Measurements from ENCODE around the gene ALG12.

ALG12 gene

GRCh38 chr22:49913026-49913425, 5.2 kb downstream of the ALG12 start:
- no peak for DNase-seq (ENCODE audit: low read depth in 3 of 3)

- no peak for DNase-seq (ENCODE audit: low read depth in 3 of 3)
Measured at GRCh38 chr22:49911881-49912625, 6.2 kb downstream of the ALG12 start.

GRCh38 chr22:49910229-49911155, 7.7 kb downstream of the ALG12 start:
- no peak for DNase-seq (ENCODE audit: low read depth in 3 of 3)

GRCh38 chr22:49909476-49910205, 8.6 kb downstream of the ALG12 start:
- DNase-seq (ENCODE audit: low read depth in 3 of 3): no peak

GRCh38 chr22:49907807-49908206, 10.4 kb downstream of the ALG12 start:
- DNase-seq (ENCODE audit: low read depth in 3 of 3): no peak

GRCh38 chr22:49906799-49907290, 11.4 kb downstream of the ALG12 start:
- no peak for DNase-seq (ENCODE audit: low read depth in 3 of 3)

- DNase-seq (ENCODE audit: low read depth in 3 of 3): no peak
Measured at GRCh38 chr22:49906071-49906798, 12.0 kb downstream of the ALG12 start.

- no peak for DNase-seq (ENCODE audit: low read depth in 3 of 3)
Measured at GRCh38 chr22:49905465-49905864, 12.8 kb downstream of the ALG12 start.

GRCh38 chr22:49904040-49904369, 14.2 kb downstream of the ALG12 start:
- no peak for DNase-seq (ENCODE audit: low read depth in 3 of 3)

- DNase-seq (ENCODE audit: low read depth in 3 of 3): no peak
Measured at GRCh38 chr22:49903322-49904039, 14.8 kb downstream of the ALG12 start.

- DNase-seq (ENCODE audit: low read depth in 3 of 3): no peak
Measured at GRCh38 chr22:49901457-49901856, 16.8 kb downstream of the ALG12 start.

- DNase-seq (ENCODE audit: low read depth in 3 of 3): no peak
Measured at GRCh38 chr22:49900441-49901230, 17.6 kb downstream of the ALG12 start.

GRCh38 chr22:49899530-49899929, 18.7 kb downstream of the ALG12 start:
- no peak for DNase-seq (ENCODE audit: low read depth in 3 of 3)

- DNase-seq (ENCODE audit: low read depth in 3 of 3): no peak
Measured at GRCh38 chr22:49897015-49897684, 21.1 kb downstream of the ALG12 start.

- no peak for DNase-seq (ENCODE audit: low read depth in 3 of 3)
Measured at GRCh38 chr22:49896201-49896600, 22.0 kb downstream of the ALG12 start.

- no peak for DNase-seq (ENCODE audit: low read depth in 3 of 3)
Measured at GRCh38 chr22:49894322-49895054, 23.8 kb downstream of the ALG12 start.

- DNase-seq (ENCODE audit: low read depth in 3 of 3): no peak
Measured at GRCh38 chr22:49893025-49893424, 25.2 kb downstream of the ALG12 start.

- no peak for DNase-seq (ENCODE audit: low read depth in 3 of 3)
Measured at GRCh38 chr22:49892226-49892899, 25.9 kb downstream of the ALG12 start.
